ENCODE measurements around the gene MAN1A1.

Gene MAN1A1

DNA sequence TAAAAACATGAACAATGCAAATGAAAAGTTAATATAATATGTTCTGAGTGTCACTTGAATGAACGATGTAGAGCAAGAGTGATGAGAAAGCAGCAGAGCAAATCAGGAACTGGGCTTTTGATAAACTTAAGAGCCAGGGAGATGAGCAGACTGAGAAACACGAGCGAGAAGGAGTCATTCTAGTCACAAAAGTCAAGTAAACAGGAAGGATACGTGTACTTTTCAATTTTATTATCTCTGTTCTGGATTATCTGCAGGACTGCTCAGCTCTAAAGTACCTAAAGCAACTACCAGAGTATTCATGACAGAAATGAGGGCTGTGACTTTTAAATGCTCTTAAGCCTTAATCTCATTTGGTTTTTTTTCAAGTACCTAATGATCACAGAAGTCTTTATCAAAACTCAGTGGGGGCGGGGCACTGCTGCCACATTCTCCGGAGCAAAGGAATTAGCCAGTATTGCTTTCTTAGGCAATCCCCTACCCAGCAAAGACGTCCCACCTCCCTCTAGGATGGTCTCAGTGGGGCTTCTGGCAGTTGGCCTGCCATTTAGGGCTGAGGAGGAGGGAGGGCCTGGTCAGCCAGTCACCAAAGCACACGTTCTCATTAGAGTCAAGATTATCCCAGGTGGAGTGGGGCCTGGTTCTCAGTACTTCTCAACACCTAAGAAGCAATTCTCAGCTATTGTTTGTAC lies 8.6 kb downstream of the MAN1A1 start:
- TF ChIP-seq GATA1 (IDR thresholded peaks at IDR 0.05; ENCODE audit: low read depth, low read length) = no peak
- no peak for TF ChIP-seq POLR2A (IDR thresholded peaks at IDR 0.05; ENCODE audit: low read length)
- no peak for DNase-seq

DNA sequence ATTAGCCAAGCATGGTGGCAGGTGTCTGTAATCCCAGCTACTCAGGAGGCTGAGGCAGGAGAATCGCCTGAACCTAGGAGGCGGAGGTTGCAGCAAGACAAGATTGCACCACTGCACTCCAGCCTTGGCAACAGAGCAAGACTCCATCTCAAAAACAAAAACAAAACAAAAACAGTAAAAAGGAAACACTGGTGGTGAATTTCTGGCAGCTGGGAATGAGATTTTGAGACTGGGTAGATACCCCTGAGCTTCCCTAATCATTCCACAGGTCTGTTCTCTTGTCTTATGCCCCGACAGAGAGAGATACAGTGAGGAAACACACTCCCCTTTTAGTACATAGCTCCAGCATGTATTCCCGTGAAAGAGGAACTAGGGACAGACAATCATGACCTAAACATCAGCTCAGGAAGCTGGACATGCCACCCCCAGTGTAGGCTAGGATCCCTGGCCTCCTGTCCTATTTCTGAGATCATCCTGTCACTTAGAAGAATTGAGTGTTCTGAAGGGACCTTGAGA lies 9.6 kb downstream of the MAN1A1 start:
- DNase-seq = no peak
- TF ChIP-seq GATA1 (IDR thresholded peaks at IDR 0.05; ENCODE audit: low read depth, low read length) (no peak), POLR2A (IDR thresholded peaks at IDR 0.05; ENCODE audit: low read length) (no peak)

DNA sequence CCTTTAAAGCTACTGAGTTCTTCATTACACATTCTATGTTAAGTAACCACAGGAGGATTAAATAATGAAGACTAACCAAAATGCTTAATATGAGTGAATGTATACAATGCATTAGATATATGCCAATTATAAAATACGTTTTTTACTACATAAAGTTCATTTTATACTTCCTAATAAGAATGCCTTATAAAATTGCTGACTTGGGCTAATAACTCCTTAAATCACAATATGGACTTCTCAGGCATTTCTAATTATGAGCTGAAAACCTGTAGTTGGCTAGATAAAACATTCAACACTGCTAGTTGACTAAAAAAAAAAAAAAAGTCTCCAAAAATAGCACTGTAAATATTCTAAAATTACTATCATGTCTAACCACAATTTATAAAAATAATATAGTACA lies 11.8 kb downstream of the MAN1A1 start:
- DNase-seq = no peak
- TF ChIP-seq POLR2A (IDR thresholded peaks at IDR 0.05; ENCODE audit: low read length) (no peak), GATA1 (IDR thresholded peaks at IDR 0.05; ENCODE audit: low read depth, low read length) (no peak)

DNA sequence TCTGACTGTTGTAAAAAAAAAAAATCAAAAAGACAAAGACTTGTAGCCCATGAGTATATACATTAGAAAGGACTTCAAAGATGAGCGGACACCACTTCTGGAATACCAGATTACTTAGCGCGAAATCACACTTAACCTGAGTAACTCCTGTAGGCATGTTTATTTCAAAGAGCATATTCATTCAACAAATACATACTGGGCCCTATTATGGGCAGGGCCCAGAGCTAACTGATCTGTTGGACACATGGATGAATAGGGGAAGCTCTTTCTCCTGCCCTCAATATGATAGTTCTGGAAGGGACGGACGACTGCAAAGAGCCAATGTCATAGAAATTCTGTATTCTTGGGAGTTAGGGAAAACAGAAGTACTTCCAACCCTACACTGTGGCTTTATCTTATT lies 12.3 kb downstream of the MAN1A1 start:
- TF ChIP-seq GATA1 (IDR thresholded peaks at IDR 0.05; ENCODE audit: low read depth, low read length) = no peak
- TF ChIP-seq POLR2A (IDR thresholded peaks at IDR 0.05; ENCODE audit: low read length) = no peak
- no peak for DNase-seq

DNA sequence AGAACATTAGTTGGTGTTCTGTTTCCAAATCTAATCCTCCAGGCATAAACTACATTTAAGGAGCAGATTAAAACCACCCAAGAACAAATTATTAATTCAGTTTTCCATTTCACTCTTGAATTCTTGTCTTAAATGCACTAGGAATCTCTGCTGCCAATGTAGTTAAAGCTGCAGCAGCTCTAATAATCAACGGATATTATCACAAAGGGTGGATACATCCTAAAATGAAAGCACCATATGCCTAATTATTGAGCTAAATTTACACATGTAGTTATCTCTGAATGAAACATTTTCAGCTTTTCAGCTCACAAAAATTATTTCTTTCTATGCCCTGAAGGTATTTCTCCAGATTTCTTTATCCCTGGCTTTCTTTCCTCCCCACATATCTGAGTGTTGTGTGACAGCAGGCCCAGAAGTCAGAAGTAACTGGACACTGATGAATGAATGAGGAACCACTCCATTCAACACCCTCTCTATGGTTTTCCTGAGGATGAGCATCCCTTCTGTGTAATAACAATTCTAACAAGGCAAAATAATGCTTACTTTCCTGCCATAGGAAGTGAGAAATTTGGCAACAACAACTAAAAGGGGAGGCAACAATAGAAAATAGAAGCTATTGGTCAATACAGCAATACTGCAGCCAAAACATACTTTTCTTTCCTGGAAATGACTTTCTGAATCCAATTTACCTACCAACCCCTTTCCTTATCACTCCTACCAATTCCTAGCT lies 14.9 kb downstream of the MAN1A1 start:
- TF ChIP-seq POLR2A (IDR thresholded peaks at IDR 0.05; ENCODE audit: low read length) (no peak), GATA1 (IDR thresholded peaks at IDR 0.05; ENCODE audit: low read depth, low read length) (no peak)
- DNase-seq = no peak

DNA sequence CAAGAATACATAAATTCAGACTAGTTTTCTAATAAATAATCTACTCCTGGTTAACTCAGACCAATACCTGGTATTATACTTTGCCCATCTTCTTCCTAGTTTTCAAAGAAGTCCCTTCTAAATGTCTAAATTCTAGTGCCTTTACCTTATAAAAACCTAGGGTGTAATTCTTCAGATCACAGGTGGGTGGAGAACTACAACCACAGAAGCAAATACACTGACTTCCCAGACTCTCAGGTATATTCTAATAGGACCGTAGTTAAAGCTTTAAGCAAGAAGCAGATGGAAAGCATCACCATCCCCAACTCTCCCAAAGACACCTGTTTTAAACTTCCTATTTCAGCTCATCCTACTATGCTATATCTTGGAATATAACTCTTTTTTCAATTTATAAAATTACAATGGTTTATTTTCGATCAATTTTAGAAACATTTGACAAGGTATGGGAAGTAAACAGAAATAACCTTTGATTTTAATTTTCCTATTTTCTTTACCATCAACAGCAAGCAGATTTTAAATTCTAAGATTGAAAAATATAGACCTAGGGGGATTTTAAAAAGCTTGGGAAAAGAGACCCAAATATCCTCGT lies 15.8 kb downstream of the MAN1A1 start:
- TF ChIP-seq GATA1 (IDR thresholded peaks at IDR 0.05; ENCODE audit: low read depth, low read length) (no peak), POLR2A (IDR thresholded peaks at IDR 0.05; ENCODE audit: low read length) (no peak)
- DNase-seq = peak; percentile 25 to 43

DNA sequence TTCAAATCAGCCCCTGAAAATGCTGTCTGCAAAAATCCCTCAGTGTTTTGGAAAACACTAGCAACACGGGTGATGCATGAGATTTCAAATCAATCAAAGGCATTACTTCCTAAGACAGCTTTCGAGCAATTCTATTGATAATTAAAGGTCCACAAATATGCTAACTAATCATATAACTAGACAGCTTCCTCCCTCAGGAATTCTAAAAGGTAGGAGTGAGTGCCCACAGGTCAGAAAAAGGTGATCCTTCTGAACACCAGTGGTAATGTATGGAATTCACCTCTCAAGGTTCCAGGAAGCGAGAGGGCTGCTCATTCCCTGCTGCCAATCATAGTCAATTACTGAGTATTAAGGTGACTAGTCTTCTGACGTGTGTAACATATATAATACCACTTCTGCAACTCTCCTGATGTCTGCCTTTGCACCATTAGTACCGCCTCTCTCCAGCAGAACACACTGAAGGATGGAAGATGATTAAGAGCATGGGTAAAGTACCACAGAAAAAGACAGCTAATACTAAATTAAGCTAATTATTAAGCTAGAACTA lies 16.4 kb downstream of the MAN1A1 start:
- no peak for TF ChIP-seq POLR2A (IDR thresholded peaks at IDR 0.05; ENCODE audit: low read length)
- TF ChIP-seq GATA1 (IDR thresholded peaks at IDR 0.05; ENCODE audit: low read depth, low read length) = no peak
- DNase-seq = no peak

DNA sequence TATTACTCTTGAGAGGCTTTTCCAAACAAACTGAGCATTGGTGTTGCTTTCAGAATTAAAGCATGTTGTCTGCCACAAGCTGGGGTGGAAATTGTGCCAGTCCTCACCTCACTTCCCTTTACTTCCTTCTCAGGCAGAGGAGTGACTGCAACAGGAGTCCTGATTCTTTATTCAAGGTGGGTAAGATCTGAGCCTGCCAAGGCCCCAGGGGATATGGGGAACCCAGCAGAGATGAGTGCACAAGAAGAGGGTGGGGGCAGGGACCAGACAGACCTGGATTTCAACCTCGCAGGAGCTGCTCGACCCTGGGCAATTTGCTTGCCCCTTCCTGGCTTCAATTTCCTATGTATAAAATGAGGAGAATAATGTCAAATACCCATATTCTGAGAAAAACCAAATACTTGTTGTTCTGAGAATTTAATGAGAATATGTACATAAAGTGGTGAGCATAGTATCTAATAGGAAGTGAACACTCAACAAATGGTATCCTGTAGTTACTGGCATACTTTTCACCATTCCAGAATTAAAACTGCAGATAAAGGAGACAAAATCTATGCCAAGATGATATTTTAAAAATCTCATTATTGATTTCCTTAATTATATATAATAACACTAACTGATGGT lies 17.8 kb downstream of the MAN1A1 start:
- TF ChIP-seq GATA1 (IDR thresholded peaks at IDR 0.05; ENCODE audit: low read depth, low read length) = no peak
- TF ChIP-seq POLR2A (IDR thresholded peaks at IDR 0.05; ENCODE audit: low read length) = no peak
- DNase-seq = no peak

DNA sequence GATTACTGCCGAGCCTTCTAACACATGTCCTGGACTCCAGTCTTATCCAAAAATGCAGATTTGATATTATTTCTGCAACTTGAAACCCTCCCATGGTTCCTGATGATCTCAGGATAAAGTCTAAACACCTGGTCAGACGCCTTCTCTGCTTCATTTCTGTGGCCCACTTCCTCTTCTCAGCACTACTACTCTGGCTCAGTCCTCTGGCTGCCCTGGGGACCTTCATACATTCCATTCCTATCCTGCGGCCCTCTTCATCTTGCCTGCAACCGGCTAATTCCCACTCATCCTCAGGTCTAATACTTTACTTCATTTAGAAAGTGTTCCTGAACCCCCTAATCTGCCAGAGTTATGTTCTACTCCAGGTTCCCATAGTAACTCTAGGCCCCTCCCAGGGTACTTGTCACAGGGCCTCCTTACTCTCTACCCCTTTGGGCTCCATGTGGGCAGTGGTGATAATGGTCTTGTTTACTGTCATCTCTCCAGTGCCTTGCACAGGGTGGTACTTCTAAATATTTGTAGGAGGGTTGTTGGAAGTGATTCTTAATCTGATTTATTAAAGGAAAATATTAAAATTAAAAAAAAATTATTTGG lies 18.9 kb downstream of the MAN1A1 start:
- TF ChIP-seq POLR2A (IDR thresholded peaks at IDR 0.05; ENCODE audit: low read length) (no peak), GATA1 (IDR thresholded peaks at IDR 0.05; ENCODE audit: low read depth, low read length) (no peak)
- peak; percentile 88 to 92 for DNase-seq

DNA sequence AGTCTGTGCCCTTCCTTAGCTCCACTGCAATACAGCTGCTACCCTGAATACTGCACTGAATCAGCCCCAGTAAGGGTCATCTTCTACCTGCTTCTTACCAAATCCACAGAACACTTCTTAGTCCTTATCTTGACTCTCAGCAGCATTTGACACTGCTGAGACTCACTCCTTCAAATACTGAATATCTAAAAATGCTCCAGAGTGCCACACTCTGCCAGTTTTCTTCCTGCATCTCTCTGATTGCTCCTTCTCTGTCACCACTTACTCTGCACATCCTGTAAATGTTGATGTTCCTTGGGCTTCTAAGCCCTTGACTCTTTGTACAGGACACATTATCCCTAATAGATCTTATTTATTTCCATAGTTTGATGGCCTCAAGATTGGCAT lies 19.8 kb downstream of the MAN1A1 start:
- no peak for TF ChIP-seq GATA1 (IDR thresholded peaks at IDR 0.05; ENCODE audit: low read depth, low read length)
- no peak for TF ChIP-seq POLR2A (IDR thresholded peaks at IDR 0.05; ENCODE audit: low read length)
- DNase-seq = peak; percentile 43 to 47

DNA sequence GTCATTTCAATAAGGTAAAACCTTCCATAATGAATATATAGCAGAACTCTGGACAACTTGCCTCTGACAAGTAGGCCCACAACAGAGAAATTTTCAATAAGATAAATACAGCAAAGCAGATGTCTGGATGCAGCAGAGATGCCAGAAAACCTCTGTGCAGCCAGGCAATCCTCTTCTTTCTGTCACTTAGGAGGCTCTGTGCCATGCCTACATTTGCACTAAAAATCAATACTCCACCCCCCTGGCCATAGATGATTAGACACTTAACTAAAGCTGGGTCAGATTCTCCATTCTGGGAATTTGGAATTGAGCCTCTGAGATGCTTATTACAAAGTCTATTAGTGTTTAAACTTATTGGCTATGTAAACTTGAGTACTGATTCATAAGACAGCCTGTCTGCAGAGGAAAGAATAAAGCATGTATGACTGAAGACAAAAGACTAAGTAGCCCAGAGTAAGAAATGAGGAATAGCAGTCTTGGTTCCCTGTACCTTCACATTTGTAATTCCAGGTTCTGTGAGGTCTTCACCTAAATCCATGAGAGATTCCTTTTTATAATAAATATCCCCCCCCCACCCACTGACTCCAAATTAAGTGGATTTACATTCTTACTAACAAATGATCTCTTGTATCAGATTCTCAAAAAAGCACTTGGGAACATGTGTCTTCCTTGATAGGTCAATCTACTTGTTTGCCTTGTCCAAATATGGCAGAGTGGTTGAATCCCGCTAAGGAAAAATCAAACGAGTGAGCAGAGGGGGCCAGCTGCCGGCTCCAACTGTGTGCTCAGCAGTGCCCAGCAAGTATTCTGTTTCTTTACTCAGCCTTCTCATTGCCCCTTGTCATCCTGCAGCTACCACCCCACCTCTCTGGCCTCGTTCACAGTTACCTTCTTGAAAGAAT lies 20.4 kb downstream of the MAN1A1 start:
- DNase-seq = peak; percentile 26 to 37
- TF ChIP-seq POLR2A (IDR thresholded peaks at IDR 0.05; ENCODE audit: low read length) (no peak), GATA1 (IDR thresholded peaks at IDR 0.05; ENCODE audit: low read depth, low read length) (no peak)

DNA sequence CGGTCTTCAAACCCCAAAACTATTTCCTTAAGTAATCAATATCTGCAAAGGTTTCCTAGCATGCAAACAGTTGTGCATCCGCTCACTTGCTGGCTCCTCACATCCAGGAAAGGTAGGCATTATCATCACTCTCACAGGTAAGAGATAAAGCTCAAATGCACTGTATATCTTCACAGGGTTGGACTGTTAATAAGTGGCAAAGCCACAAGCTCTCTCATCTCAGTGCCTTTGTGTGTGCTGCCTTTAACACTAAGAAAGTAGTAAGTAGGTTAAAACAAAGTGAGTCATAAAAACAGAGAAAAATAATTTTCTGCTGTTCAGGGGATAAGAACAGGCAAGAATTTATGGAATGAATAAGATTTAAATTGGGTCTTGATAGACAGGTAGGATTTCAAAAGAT lies 21.3 kb downstream of the MAN1A1 start:
- TF ChIP-seq POLR2A (IDR thresholded peaks at IDR 0.05; ENCODE audit: low read length) (no peak), GATA1 (IDR thresholded peaks at IDR 0.05; ENCODE audit: low read depth, low read length) (no peak)
- DNase-seq = no peak

DNA sequence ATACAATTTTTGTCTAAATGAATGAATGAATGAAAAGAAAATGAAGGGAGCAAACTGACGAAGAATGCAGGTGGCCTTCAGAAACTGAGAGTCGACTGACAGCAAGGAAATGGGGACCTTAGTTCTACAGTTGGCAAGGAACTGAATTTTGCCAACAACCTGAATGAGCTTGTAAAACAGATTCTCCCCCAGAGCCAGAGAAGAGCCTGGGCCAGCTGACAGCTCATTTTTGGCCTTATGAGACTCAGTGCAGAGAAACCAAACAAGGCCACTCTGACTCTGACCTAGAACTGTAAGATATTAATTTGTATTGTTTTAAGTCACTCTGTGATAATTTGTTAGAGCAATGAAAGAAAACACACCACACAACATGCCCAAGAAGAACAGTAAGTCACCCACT lies 21.8 kb downstream of the MAN1A1 start:
- DNase-seq = no peak
- TF ChIP-seq POLR2A (IDR thresholded peaks at IDR 0.05; ENCODE audit: low read length) (no peak), GATA1 (IDR thresholded peaks at IDR 0.05; ENCODE audit: low read depth, low read length) (no peak)

Data from erythroblast (primary cell).